ENCODE measurements around the gene ELMOD2. TPM values are rescaled to one million over a fixed set of nuclear protein-coding genes. Genes with fewer than 3 reads are reported as not detected.
"Not testable (repeated sequence)": the region's sequence is repeated elsewhere in the genome, so short reads cannot be mapped to it uniquely, and the experiment has no call there.

ELMOD2 gene
- total and polyA plus RNA-seq, 4 experiments from 2014 or later: 7.2 to 29.8 (median 19.6) TPM

DNA sequence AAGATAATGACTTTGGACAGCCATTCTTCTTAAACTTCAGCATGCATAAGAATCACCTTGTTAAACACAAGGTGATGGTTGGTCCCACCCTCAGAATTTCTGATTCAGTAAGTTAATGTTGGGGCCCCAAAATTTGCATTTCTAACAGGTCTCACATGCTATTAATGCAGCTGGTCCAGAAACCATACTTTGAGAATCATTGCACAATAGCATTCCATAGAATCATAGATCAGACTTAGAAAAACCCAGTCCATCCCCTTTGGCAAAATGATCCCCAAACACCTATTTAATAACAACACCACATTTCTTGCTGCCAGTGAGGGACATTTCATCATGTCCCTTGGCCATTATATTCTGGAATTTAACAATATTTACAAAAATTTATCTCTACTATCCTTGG lies 19.7 kb upstream of the ELMOD2 start:
- Mint-ChIP-seq H3K36me3 (no peaks in the 10 kb centered on the region), H3K27me3 (peaks cover 44 to 47% of the 10 kb centered on the region in 2 donors), H3K27ac (no peak overlapping the region), H3K4me3 (no peak overlapping the region), H3K4me1 (no peaks in the 10 kb centered on the region), H3K9me3 (peaks cover 0 to 8% (median 0%) of the 10 kb centered on the region in 8 donors)
- CTCF ChIA-PET (ENCODE audit: partially characterized antibody): no interaction called here
- Histone ChIP-seq H3K27me3 (ENCODE audit: insufficient read depth, low read length) (peaks cover 12% of the 10 kb centered on the region), H3K4me1 (ENCODE audit: insufficient read depth, low read length) (no peaks in the 10 kb centered on the region), H3K27ac (ENCODE audit: low read depth, low read length) (no peak overlapping the region), H3K36me3 (ENCODE audit: insufficient read depth, low read length) (no peaks in the 10 kb centered on the region), H3K9me3 (ENCODE audit: control insufficient read depth in 1 of 2, low read length in 2 of 2) (no peaks in the 10 kb centered on the region), H3K4me3 (ENCODE audit: low read length in 2 of 2) (no peak overlapping the region)
- POLR2A ChIA-PET (ENCODE audit: partially characterized antibody): no interaction called here
- DNase-seq: no peak
- intact Hi-C loops (cut with micrococcal nuclease): no loop called here

DNA sequence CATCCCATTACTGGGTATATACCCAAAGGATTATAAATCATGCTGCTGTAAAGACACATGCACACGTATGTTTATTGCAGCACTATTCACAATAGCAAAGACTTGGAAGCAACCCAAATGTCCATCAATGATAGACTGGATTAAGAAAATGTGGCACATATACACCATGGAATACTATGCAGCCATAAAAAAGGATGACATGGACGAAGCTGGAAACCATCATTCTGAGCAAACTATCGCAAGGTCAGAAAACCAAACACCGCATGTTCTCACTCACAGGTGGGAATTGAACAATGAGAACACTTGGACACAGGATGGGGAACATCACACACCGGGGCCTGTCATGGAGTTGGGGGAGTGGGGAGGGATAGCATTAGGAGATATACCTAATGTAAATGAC lies 10.2 kb upstream of the ELMOD2 start:
- H3K27ac Mint-ChIP-seq; H3K9me3 ChIP-seq (ENCODE audit: control insufficient read depth in 1 of 2, low read length in 2 of 2); H3K4me1 Mint-ChIP-seq; intact Hi-C loops (cut with micrococcal nuclease); H3K27ac ChIP-seq (ENCODE audit: low read depth, low read length); POLR2A ChIA-PET (ENCODE audit: partially characterized antibody); DNase-seq; H3K36me3 Mint-ChIP-seq; H3K4me1 ChIP-seq (ENCODE audit: insufficient read depth, low read length); H3K27me3 ChIP-seq (ENCODE audit: insufficient read depth, low read length); H3K4me3 ChIP-seq (ENCODE audit: low read length in 2 of 2); H3K36me3 ChIP-seq (ENCODE audit: insufficient read depth, low read length); H3K4me3 Mint-ChIP-seq: not testable (repeated sequence)
- CTCF ChIA-PET (ENCODE audit: partially characterized antibody): interaction anchor here (1.4 kb wide), 1 partner anchor 10 kb away, joined by 6 read pairs; the partner anchor contains the start of gene ELMOD2
- H3K9me3 Mint-ChIP-seq: peaks cover 0 to 11% (median 0%) of the 10 kb centered on the region in 8 donors
- H3K27me3 Mint-ChIP-seq: peaks cover 15 to 36% of the 10 kb centered on the region in 2 donors

DNA sequence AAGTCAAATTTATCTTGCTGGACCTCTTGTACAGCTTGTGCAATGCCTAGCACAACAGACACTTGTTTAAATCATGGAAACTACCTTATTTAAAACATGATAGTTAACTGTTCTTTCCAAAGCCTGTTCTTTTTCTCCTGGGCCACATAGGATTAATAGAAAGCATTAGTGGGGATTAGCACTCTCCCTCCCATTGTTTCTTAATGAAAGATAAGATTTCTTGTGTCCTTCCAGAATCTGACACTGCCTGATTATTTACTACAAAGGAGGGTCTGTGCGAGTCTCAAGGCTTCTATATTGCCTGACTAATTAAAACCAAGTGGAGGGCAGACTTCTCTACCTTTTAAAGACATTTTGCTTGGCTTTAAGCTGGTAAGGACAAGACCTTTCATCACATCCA lies 8.5 kb upstream of the ELMOD2 start:
- H3K27me3 Mint-ChIP-seq: peaks cover 5 to 27% of the 10 kb centered on the region in 2 donors
- ChIA-PET CTCF (ENCODE audit: partially characterized antibody) (no interaction called here), POLR2A (ENCODE audit: partially characterized antibody) (interaction anchor here (1.0 kb wide), 1 partner anchor 8 kb away, joined by 3 read pairs; the partner anchor contains the start of gene ELMOD2)
- intact Hi-C loops (cut with micrococcal nuclease): no loop called here
- H3K36me3 Mint-ChIP-seq: no peaks in the 10 kb centered on the region
- H3K4me1 Mint-ChIP-seq: no peaks in the 10 kb centered on the region
- no peaks in the 10 kb centered on the region for H3K4me1 ChIP-seq (ENCODE audit: insufficient read depth, low read length)
- H3K9me3 ChIP-seq (ENCODE audit: control insufficient read depth in 1 of 2, low read length in 2 of 2): no peaks in the 10 kb centered on the region
- no peak overlapping the region for H3K27ac Mint-ChIP-seq
- no peaks in the 10 kb centered on the region for H3K27me3 ChIP-seq (ENCODE audit: insufficient read depth, low read length)
- no peak overlapping the region for H3K4me3 Mint-ChIP-seq
- H3K9me3 Mint-ChIP-seq: peaks cover 0 to 7% (median 0%) of the 10 kb centered on the region in 8 donors
- H3K36me3 ChIP-seq (ENCODE audit: insufficient read depth, low read length): no peaks in the 10 kb centered on the region
- no peak overlapping the region for H3K4me3 ChIP-seq (ENCODE audit: low read length in 2 of 2)
- no peak for DNase-seq
- H3K27ac ChIP-seq (ENCODE audit: low read depth, low read length): no peak overlapping the region

DNA sequence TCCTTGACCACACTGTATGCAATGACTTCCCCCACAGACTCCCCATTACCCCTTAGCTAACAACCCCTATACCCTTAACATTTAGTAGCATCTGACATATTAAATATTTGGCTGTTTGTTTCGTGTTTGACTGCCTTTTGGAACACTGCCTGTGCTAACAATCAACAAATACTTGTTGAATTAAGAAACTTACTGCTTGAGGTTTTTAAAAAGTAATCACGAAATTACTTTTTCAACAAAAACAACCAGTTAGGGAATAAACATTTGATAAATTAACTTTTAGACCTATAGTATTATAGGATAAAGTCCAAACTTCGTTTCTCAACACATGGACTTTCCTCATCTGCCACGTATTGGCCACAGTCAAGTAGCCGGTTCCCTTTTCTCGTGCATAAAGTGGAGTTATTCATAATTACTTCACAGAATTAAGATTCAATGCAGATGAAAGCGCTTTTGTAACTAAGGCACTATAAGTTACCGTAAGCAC lies 555 bp upstream of the ELMOD2 start:
- Mint-ChIP-seq H3K4me3 (peak overlapping the region; percentile 81 to 95 (median 85)), H3K27me3 (no peaks in the 10 kb centered on the region), H3K27ac (peak overlapping the region; percentile 63 to 89 (median 86)), H3K4me1 (peaks cover 11 to 26% (median 20%) of the 10 kb centered on the region in 4 donors), H3K9me3 (no peaks in the 10 kb centered on the region), H3K36me3 (peaks cover 10 to 14% of the 10 kb centered on the region in 2 donors)
- Histone ChIP-seq H3K27me3 (ENCODE audit: insufficient read depth, low read length) (no peaks in the 10 kb centered on the region), H3K27ac (ENCODE audit: low read depth, low read length) (no peak overlapping the region), H3K4me1 (ENCODE audit: insufficient read depth, low read length) (peaks cover 20% of the 10 kb centered on the region), H3K36me3 (ENCODE audit: insufficient read depth, low read length) (no peaks in the 10 kb centered on the region), H3K4me3 (ENCODE audit: low read length in 2 of 2) (peak overlapping the region; percentile 20 to 90), H3K9me3 (ENCODE audit: control insufficient read depth in 1 of 2, low read length in 2 of 2) (no peaks in the 10 kb centered on the region)
- CTCF ChIA-PET (ENCODE audit: partially characterized antibody): interaction anchor here (0.7 to 2.5 kb wide), 11 partner anchors 9 to 163 kb away, joined by 3 to 21 read pairs (median 6); partner anchors contain the start of genes MGAT4D and SCOC
- intact Hi-C loops (cut with micrococcal nuclease): loop anchor here (5.0 kb wide), 5 partner anchors 699 to 1506 kb away; partner anchors contain the start of genes ELF2, NOCT, RAB33B and ZNF330
- POLR2A ChIA-PET (ENCODE audit: partially characterized antibody): interaction anchor here (0.6 to 1.8 kb wide), 9 partner anchors 9 to 1070 kb away, joined by 3 to 17 read pairs (median 4); partner anchors contain the start of genes MAML3, SCOC and SETD7
- DNase-seq: no peak

DNA sequence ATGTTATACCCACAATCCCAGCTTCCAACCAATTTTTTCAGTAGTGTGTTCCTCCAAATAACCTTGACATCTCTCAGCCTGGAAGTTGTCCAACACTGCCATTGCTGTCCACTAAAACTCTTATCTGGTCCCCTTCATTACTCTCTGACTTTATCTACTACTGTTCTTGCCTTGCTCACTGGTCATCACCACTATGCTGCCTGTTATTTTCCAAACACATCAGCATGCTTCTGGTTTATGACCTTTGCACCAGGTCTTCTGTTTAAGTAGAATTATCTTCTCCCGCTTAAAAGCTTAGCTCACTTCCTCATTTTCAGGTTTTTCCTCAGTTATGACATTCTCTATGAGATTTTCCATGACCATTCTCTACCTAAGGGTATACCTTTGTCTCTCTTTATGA lies 5.5 kb downstream of the ELMOD2 start:
- no peaks in the 10 kb centered on the region for H3K27me3 Mint-ChIP-seq
- intact Hi-C loops (cut with micrococcal nuclease): no loop called here
- no peaks in the 10 kb centered on the region for H3K27me3 ChIP-seq (ENCODE audit: insufficient read depth, low read length)
- H3K9me3 Mint-ChIP-seq: no peaks in the 10 kb centered on the region
- no peak for DNase-seq
- H3K36me3 ChIP-seq (ENCODE audit: insufficient read depth, low read length): no peaks in the 10 kb centered on the region
- no peak overlapping the region for H3K4me3 ChIP-seq (ENCODE audit: low read length in 2 of 2)
- H3K4me1 Mint-ChIP-seq: peaks cover 5 to 13% (median 10%) of the 10 kb centered on the region in 4 donors
- ChIA-PET CTCF (ENCODE audit: partially characterized antibody) (no interaction called here), POLR2A (ENCODE audit: partially characterized antibody) (no interaction called here)
- no peak overlapping the region for H3K27ac Mint-ChIP-seq
- H3K4me1 ChIP-seq (ENCODE audit: insufficient read depth, low read length): peaks cover 11% of the 10 kb centered on the region
- peaks cover 12 to 28% of the 10 kb centered on the region in 2 donors for H3K36me3 Mint-ChIP-seq
- H3K27ac ChIP-seq (ENCODE audit: low read depth, low read length): no peak overlapping the region
- no peaks in the 10 kb centered on the region for H3K9me3 ChIP-seq (ENCODE audit: control insufficient read depth in 1 of 2, low read length in 2 of 2)
- no peak overlapping the region for H3K4me3 Mint-ChIP-seq

DNA sequence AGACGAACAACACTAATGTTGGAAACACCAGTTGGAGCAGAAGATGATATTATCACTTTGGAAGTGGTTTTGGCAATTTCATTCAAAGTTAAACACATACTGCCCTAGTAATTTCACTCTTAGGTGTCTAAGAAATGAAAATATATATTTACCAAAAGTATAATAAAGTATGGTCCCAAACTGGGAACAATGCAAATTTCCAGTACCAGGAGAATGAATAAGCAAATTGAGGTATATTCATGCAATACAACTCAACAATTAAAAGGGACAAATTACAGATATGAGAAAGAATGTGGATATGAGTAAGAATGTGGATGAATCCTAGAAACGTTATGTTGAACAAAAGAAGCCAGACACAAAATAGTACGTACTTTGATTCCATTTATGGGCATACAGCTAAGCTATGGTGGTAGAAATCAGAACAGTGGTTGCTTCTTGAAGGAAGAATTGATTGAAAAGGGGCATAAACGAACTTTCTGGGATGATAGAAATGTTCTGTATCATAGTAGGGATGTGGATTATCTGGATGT lies 10.0 kb downstream of the ELMOD2 start:
- H3K27ac Mint-ChIP-seq: peak overlapping the region in 1 of 7 donors; percentile 61
- no peaks in the 10 kb centered on the region for H3K9me3 ChIP-seq (ENCODE audit: control insufficient read depth in 1 of 2, low read length in 2 of 2)
- H3K27me3 Mint-ChIP-seq: no peaks in the 10 kb centered on the region
- no peak overlapping the region for H3K4me3 Mint-ChIP-seq
- DNase-seq: no peak
- intact Hi-C loops (cut with micrococcal nuclease): no loop called here
- ChIA-PET CTCF (ENCODE audit: partially characterized antibody) (no interaction called here), POLR2A (ENCODE audit: partially characterized antibody) (no interaction called here)
- H3K4me3 ChIP-seq (ENCODE audit: low read length in 2 of 2): no peak overlapping the region
- H3K9me3 Mint-ChIP-seq: no peaks in the 10 kb centered on the region
- H3K27me3 ChIP-seq (ENCODE audit: insufficient read depth, low read length): no peaks in the 10 kb centered on the region
- peaks cover 7% of the 10 kb centered on the region for H3K36me3 ChIP-seq (ENCODE audit: insufficient read depth, low read length)
- peaks cover 27 to 41% of the 10 kb centered on the region in 2 donors for H3K36me3 Mint-ChIP-seq
- no peak overlapping the region for H3K27ac ChIP-seq (ENCODE audit: low read depth, low read length)
- H3K4me1 Mint-ChIP-seq: peaks cover 0 to 3% (median 0%) of the 10 kb centered on the region in 4 donors
- no peaks in the 10 kb centered on the region for H3K4me1 ChIP-seq (ENCODE audit: insufficient read depth, low read length)

DNA sequence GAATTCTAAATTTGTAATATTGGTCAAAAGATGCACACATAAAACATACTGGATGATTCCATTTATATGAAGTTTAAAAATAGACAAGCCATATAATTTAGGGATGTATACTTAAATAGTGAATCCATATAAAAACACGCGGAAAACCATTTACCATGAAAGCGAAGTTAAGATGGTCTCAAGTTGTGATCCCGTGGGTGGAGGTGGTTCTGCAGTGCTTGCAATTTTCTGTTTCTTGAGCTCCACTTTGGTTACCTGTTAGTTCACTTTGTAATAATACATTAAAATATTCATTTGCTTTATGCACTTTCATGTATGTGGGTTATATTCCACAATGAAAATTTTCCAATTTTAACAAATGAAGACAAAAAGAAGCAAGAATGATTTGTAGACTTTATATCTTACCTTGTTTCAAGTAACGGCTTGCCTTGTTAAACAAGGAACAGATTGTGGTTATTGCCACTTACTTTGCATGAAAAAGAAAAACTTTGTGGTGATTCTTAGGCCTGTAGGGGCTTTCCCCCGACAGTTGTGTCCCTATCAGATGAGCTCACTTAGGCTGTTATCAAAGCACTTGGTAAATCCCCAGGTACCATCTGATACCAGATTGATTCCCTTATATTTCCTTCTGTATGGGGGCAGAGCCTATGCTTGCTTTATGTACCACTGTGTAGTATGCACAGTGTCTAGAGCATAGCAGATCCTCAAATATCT lies 32.6 kb downstream of the ELMOD2 start:
- Histone ChIP-seq H3K9me3 (ENCODE audit: control insufficient read depth in 1 of 2, low read length in 2 of 2) (no peaks in the 10 kb centered on the region), H3K4me1 (ENCODE audit: insufficient read depth, low read length) (peaks cover 18% of the 10 kb centered on the region), H3K27ac (ENCODE audit: low read depth, low read length) (no peak overlapping the region), H3K27me3 (ENCODE audit: insufficient read depth, low read length) (no peaks in the 10 kb centered on the region), H3K36me3 (ENCODE audit: insufficient read depth, low read length) (no peaks in the 10 kb centered on the region), H3K4me3 (ENCODE audit: low read length in 2 of 2) (no peak overlapping the region)
- H3K9me3 Mint-ChIP-seq: no peaks in the 10 kb centered on the region
- peak; percentile 29 to 61 (median 47) for DNase-seq
- intact Hi-C loops (cut with micrococcal nuclease): no loop called here
- peaks cover 7 to 12% of the 10 kb centered on the region in 2 donors for H3K36me3 Mint-ChIP-seq
- no peaks in the 10 kb centered on the region for H3K27me3 Mint-ChIP-seq
- H3K4me1 Mint-ChIP-seq: peaks cover 9 to 27% (median 16%) of the 10 kb centered on the region in 4 donors
- peak overlapping the region in 4 of 8 donors; percentile 18 to 41 (median 28) for H3K4me3 Mint-ChIP-seq
- peak overlapping the region in 2 of 7 donors; percentile 18 for H3K27ac Mint-ChIP-seq
- ChIA-PET CTCF (ENCODE audit: partially characterized antibody) (interaction anchor here (0.6 kb wide), 1 partner anchor 40 kb away, joined by 3 read pairs; no protein-coding TSS in a partner anchor), POLR2A (ENCODE audit: partially characterized antibody) (no interaction called here)
